ENCODE measurements around the gene TNPO1.

- TF ChIP-seq CTCF (conservative IDR thresholded peaks at IDR 0.05): no peak
- no peak for TF ChIP-seq EZH2 (IDR thresholded peaks at IDR 0.05; ENCODE audit: low read depth)
These were observed 38.0 kb downstream of the TNPO1 start for GRCh38 chr5:72854419-72854818.
